Renal cortical epithelial cell (primary cell): ENCODE data around the gene SARM1. TPM values are rescaled to one million over a fixed set of nuclear protein-coding genes. Genes with fewer than 3 reads are reported as not detected.

Experiments used
- DNase-seq: peaks from one replicate; pipeline ENCODE4 v3.0.0-alpha.2; 2011; ENCODE audit warnings: low read depth
- total RNA-seq: library from RNA; depleted of rRNA; stranded (reverse); fragments of >200 nt; gene quantifications from 2 replicates; pipeline ENCODE4 v1.2.3, GENCODE V29; 2014

Gene SARM1
- total RNA-seq, 1 donor from 2014 or later = 8.9 TPM

DNA sequence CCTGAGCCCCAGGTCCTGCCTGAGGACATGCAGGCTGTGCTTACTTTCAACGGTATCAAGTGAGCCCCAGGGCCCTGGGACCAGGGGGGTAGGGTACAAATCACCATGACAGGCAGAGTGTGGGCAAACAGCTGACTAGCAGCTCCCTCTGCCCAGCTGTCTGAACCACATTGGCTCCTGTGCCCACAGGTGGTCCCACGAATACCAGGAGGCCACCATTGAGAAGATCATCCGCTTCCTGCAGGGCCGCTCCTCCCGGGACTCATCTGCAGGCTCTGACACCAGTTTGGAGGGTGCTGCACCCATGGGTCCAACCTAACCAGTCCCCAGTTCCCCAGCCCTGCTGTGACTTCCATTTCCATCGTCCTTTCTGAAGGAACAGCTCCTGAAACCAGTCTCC is 24.5 kb downstream of the SARM1 start:
- DNase-seq = no peak

DNA sequence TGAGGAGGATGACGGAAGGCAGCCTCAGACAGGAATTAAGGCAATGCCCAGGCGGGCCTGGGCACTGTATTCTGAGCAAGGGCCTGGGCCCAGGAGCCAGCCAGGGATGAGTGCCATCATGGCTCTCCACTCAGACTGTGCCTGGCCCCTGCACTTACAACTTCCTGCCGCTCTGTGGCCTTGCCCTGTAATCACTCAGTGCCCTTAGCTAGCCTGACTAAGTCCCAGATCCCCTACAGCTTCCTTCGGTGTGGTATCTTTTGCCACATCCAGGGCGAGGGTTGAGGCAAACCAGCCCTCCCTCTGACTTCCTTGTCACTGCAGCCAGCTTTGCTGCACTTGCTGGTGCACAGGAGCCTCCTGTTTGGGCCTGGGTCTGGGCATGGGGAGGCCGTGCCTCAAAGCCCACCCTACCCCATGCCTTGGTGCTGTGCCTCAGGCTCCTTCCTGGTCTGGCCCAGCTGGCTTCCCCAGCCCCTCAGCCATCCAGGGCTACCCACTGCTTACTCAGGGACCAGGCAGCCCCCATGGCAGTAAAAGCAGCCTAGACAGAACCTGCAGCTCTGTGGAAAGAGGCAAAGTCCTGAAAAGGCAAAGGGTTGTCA is 25.2 kb downstream of the SARM1 start:
- no peak for DNase-seq

DNA sequence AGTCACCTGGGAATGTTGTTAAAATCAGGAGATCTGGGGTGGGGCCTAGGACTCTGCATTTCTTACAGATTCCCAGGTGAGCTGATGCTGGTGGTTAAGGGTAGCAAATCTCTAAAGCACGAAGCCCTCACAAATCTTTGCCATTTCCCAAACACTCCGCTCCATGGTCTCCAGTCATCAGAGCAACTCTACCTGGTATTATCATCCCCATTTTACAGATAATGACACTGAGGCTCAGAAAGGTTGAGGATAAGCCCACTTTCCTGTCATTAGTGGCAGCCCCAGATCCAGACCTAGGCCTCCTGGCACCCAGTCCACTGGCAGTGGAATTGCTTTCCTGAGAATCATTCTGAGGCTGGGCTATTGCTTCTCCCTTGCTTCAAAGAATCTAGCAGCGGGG is 25.8 kb downstream of the SARM1 start:
- no peak for DNase-seq

DNA sequence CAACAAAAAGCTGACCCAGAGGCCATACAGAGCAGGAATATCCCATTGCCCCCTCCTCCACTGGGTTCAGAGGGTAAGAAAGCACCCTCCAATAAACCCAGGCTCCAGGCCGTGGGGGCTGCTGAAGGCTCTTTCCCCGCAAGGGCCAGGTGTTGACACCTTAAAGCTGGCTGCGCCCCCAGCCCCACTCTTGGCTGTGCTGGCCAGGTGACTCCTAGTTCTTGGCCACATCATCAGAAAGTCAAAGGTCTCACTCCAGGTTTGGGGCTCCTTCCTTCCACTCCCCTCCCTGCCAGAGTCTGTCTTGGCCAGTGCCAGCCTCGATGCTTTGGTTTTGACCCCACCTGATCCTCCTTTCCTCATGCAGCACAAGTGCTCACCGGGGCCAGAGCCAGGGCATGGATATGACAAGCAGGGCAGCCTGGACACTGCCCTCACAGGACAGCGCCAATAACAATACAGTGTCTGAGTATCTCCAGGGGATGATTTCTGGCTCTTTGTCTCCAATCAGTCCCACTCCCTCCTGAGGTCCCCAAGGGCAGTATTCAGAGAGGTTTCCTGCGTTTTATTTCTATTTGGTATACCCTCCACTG is 26.3 kb downstream of the SARM1 start:
- no peak for DNase-seq

DNA sequence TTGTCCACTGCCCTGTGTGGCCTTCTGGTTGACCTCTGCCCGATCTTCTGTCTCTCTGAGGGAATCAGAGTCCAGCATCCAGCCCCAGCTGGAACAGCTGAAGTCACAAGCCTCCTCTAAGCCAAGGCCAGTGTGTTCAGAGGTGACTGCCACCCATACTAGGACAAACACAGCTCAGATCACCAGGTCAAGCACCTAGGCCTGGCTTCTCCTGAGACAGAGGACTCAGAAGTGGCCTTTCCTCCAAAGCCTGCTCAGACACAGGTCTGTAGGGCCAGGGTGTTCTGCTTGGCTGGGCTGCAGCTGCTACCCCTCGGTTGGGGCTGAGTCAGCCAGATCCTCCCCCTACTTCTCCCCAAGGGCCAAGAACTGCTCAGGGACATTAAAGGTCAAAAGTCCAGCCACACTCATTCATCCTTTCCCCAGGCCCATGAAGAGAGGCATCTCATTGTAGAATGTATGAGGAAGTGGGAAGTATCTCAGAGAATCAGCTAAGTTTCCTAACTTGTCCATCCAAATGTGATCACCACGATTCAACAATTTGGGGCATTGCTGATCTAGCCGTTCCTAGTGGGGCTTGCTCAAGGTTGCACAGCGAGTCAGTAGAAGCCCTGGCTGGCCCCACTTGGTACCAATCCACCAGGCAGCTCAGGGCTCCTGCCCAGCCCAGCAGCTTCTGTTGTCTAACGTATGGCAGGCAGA is 26.9 kb downstream of the SARM1 start:
- peak; percentile 77 for DNase-seq

DNA sequence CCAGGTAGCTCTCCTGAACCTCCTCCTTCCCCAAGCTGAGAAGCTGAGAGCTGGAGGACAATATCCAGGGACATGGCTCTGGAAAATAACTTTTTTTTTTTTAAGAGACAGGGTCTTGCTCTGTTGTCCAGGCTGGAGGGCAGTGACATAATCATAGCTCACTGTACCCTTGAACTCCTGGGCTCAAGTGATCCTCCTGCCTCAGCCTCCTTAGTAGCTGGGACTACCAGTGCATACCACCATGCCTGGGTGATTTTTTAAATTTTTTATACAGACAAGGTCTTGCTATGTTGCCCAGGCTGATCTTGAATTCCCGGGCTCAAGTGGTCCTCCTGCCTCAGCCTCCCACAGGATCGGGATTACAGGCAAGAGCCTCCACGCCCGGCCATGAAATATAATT is 28.3 kb downstream of the SARM1 start:
- no peak for DNase-seq

DNA sequence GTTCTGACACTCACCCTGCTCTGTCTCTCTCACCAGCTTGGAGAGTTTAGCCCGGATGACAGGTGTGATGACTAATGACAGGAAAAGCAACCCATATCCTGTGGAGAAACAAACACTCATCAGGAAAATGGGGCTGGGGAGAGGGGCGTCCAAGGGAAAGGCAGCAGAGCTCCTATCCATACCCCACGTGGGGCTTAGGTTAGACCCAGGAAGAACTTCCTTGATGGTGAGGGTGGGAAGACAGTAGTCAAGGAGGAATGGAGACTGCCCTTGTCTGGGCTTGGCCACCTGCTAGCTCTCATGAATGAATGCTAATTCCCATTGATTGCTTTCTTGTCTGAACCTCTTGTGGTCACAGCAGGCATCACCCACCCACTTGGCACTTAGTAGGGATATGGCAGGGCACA is 30.7 kb downstream of the SARM1 start:
- DNase-seq = no peak

DNA sequence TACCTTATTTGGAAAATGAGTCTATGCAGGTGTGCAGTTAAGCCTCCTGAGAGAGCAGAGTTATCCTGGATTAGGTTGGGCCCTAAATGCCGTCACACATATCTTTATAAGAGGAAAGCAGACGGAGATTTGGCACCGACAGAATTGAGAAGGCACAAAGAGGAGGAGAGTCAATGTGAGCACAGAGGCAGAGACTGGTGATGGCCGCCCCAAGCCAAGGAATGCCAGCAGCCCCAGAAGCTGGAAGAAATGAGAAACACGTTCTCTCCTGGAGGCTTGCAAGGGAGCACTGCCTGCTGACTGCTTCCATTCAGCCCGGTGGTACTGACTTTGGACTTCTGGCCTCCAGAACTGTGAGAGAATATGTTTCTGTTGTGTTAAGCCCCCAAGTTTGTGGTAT is 31.4 kb downstream of the SARM1 start:
- no peak for DNase-seq

DNA sequence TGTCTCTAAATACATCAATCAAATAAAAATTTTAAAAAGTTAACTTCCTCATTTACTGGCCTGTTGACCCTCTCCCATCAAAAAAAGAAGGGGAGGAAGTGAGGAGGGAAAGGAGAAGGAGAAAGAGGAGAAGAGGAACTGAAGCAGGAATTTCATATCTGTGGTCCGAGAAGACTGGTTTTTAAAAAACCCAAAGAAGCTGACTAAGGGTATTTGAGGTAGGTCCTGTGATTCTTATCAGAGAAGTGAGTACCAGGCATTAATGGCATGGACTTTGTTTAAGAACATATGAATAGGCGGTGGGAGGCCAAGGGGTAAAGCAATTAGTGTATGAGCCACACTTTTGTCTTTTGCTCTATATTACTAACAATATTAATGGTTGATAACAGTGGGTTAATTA is 32.5 kb downstream of the SARM1 start:
- no peak for DNase-seq

DNA sequence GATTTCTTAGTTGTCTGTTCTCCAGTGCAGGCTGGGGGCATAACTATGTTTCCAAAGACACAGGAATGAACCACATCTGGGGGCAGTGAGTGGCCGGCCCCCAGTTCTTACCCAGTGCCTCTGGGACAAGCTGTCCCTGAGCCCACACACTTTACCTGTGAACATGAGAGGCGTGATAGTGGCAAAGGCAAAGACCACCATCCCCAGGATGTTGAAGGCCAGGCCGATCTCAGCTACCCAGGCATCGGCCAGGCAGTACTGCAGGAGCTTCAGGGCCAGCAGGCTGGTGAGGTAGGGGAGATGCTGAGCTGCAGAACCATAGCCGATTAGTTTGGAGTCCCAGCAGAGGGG is 32.9 kb downstream of the SARM1 start:
- DNase-seq = no peak

DNA sequence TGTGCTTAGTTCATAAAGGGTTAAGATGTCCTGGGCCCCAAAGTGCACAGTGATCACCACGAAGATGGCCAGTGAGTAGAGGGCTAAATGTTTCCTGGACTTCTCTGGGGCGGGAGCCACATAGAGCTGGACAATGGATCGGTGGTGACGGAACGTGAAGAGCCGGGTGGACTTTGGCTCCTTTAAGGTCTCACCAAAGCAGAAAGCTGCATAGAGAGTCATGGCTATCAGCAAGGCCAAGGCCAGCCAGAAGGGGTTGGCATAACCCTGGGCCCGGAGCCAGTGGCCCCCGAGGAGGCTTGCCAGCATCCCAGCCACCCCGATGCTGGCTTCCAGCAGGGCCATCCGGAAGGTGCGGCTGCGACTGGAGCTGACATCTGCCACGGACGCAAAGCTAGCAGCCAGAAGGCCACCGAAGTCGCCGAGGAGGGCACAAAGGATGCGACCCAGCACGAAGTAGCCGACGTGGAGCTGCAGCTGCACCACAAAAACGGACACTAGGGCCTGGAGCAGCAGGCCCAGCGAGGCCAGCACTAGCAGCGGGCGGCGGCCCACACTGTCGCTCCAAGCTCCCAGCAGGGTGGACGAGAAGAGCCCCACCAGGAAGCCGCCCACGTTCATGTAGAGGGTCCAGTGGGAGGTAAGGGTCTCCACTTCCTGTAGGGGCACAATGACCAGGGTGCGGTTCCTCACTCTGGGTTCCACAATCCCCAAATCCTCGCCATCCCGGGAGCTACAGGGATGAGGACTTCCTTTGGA is 33.5 kb downstream of the SARM1 start:
- no peak for DNase-seq

DNA sequence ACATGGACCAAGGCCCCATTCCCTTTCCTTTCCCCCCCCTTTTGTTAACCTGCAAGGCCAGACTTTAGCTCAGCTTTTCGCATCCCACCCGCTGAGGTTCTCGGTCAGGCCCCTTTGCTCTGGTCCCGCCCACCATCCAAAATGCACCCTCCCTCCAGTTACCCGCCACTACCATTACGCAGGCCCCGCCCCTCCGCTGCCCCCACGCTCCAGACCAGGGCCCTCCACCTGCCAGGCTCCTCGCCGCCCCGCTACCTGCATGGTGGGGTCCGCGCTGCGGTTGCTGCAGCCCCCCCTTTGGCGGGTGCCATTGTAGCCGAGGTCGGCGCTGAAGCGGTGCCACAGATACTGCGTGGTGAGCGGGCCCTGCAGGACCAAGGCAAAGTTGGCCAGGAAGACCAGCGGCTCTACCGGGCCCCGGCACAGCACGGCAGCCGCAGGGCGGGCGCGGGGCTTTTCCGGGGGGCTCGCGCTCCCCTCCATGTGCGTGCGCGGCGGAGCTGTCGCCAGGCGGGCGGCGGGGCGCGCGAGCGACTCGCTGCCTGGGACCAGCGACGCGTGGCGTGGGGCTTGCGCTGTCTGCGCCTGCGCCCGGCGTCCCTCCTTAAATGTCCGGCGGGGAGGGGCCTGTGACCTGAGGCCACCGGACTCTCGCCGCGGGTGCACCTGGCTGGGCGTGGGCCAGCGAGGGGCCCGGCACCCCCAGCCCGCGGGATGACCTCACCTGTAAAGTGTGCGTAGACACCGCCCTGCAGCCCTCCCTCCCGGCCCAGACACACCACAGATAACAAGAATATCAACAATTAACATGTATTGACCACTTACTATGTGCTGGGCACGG is 34.4 kb downstream of the SARM1 start, which contains the start of gene SLC46A1:
Gene SLC46A1 (minus strand): TSS at position 581 of the 841 bp plus-strand sequence. CDS start 98 bp downstream, at position 483.
- no peak for DNase-seq

DNA sequence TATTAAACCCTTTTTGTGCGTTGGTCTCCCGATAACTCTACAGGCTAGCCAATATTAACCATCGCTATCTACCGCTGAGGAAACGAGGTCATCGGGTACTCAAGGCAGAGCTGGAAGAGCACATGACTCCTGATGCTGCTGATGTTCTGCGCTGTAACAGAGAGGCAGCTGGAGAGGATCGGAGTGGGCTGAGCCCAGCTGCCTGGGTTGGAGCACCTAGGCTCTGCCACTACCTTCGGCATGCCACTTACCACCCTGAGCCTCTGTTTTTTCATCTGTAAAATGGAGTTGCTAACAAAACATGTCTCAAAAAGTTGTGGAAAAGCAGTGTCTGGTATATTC is 35.0 kb downstream of the SARM1 start:
- DNase-seq = no peak

DNA sequence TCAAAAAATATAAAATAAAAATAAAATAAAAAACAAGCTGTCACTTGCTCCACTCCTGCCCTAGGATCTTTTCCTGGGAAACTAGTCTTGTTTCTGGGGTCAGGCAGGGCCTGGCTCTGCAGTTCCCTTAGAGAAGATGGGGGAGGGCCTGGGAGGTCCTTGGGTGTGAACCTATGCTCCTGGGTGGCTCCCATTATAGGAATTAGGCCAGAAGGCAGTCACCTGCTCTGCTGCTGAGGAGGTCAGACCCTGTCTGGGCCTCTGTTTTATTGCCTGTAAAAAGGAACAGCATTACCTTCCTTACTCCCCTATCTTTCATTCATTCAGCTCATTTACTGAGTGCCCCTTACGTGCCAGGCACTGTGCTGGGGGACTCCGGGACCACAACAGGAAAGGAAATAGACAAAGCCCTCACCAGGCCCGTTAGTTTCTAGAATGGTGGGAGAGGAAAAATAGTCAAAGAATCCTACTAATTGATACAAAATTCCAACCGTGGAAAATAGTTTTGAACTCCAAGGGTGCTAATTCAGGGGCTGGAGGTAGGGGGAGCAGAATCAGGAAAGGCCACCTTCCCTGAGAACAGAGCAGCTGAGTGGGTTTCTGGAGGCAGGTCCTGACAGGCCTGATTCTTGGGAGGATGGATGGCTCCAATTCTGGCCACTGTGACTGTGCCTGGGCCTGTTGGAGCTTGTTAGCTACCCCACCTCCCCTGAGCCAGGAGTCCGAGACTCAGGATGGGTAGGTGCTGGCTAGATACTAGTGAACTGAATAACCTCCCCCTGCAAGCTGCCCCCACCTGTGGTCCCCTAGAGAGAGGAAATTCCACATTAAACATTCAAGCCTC is 35.9 kb downstream of the SARM1 start:
- no peak for DNase-seq

DNA sequence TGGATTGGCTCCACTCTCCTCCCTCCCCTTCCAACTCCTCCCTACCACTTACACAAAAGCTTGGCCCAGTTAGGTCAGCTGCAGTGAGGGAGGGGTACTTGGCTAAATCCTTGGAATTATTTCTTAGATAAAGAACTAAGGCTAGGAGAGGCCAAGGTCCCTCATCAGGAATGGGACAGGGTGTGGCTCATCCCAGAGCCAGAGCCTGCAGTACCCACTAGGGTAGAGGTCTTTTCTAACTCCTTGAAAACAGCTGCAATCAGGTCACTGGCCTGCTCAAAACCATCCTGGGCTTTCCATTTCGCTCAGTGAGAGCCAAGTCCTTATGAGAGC is 36.4 kb downstream of the SARM1 start:
- DNase-seq = no peak

DNA sequence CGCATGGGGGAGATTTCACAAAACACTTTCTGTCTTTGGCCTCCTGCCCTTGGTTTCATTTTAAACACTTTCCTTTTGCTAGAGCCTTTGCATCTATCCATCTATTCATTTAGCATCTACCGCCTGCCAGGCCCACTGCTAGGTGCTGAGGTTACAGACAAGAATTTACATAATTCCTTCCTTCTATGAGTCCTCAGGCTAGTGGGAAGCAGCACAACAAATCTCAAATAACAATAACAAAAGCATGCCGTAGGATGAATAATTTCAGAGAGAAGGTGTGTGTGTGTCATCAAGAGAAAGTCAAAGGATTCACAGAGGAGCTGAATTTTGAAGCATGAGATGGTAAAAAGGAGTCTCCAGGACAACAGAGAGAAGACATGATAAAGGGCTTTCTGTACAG is 40.6 kb downstream of the SARM1 start:
- DNase-seq = no peak

DNA sequence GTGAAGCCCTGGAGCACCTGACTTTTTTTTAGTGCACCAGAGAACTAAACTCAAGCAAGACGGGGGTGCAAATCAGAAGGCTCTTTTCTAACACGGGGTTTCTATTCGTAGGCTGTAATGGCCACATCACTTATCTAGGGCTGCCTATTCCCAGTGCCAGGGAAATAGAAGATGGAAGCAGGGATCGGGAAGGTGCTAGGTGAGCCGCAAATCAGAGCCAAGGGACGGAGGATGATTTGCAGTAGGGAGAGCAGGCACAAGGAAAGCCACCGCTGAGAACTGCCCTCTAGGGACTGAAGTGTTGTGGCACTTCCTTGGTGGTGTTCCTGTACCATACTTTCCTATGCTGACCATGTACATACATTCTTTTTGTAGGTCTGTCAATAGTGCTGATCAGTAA is 42.3 kb downstream of the SARM1 start:
- DNase-seq = no peak

DNA sequence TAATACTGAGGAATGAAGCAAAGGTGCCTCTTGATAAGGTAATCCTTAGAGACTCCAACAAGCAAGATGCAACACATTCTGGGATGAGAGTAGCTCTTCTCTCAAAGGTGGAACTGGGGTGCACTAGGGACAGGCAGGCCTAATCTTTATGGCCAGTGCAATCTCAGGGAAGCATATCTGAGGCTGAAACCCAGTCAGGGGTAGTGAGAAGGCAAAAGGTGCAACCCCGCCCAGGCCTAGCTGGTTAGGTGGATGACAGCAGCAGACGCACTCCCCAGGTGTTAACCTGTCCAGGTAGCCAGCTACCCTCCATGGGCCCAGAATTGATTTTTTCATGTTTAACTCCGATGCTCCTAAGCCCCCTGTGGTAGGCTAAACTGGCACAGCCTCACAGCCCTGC is 44.4 kb downstream of the SARM1 start:
- DNase-seq = no peak

DNA sequence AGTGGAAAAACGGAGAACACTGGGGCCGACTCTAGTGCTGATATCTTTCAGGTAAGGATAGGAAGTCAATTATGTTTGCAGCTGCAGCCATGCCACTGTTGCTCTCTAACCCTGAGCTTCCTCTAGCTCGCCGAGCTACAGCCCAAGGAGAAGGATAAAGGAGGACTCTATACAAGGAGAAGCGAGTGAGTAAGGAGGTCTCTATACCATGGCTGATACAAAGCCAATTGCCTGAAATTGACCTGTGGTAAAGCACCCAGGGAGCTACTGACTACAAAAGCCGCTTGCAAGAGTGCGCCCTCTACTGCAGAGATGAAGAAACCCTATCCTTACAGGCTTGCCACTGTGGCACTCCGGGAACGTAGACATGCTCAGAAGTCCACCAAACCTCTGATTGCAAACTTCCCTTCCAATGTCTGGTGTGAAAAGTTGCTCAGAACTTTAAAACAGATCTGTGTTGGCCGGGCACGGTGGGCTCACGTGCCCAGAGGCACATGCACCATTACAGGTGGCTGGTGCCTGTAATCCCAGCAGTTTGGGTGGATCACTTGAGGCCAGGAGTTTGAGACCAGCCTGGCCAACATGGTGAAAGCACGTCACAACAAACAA is 45.3 kb downstream of the SARM1 start:
- DNase-seq = peak; percentile 66

DNA sequence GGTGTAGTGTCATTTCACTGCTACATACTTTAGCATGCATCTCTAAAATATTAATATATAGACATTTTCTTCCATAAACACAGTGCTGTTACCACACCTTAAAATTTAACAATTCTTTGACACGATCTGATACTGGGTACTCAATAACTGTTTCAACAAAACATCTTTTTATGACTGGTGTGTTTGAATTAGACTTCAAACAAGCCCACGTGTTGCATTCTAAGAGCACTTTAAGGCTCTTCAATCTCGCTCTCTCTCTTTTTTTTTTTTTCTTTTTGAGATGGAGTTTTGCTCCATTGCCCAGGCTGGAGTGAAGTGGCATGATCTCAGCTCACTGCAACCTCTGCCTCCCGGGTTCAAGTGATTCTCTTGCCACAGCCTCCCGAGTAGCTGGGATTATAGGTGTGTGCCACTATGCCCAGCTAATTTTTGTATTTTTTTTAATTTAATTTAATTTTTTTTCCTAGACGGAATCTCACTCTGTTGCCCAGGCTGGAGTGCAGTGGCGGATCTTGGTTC is 50.4 kb downstream of the SARM1 start:
- no peak for DNase-seq

DNA sequence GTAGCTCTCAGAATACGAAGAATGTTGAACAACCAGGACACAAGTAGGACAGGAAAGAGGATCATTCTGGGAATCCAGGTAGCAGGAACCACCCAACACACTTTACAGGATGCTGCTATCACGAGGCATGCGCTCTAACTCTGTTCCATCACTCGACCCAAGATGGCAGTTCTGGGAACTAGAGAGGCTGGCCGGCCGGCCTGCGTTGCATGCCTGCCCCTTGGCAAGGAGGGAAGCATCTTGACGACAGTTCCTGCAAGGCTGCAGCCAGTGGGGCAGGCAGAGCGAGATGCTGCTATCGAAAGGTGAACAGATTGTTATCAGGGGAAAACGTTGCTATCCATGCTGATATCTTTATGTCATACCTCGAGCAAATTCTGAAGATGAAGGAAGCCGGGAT is 53.7 kb downstream of the SARM1 start:
- no peak for DNase-seq
